A673 (cell line): ENCODE measurements around the gene MEF2C. TPM values are rescaled to one million over a fixed set of nuclear protein-coding genes. Genes with fewer than 3 reads are reported as not detected.

Experiments
- BruUV-seq: library from RNA; stranded (reverse); fragments of 400-500 nt; replicated peaks from 2 replicates; lab custom pipeline; 2021; lab: Mats Ljungman, UMichigan
- CTCF ChIA-PET: fragments of 300-600 bp; sonication (Branson Sonifier 250); formaldehyde crosslinking; loops from one replicate; lab custom pipeline; 2022; ENCODE audit warnings: antibody characterized with exemption; lab: Charles Lee
- POLR2A ChIA-PET: fragments of 300-600 bp; sonication (Branson Sonifier 250); formaldehyde crosslinking; loops from one replicate; lab custom pipeline; 2022; ENCODE audit warnings: antibody characterized with exemption; ENCODE audit not compliant: low non-redundant PET; lab: Charles Lee
- DNase-seq: peaks from one replicate; pipeline ENCODE4 v3.0.0-alpha.2; 2015; ENCODE audit warnings: low spot score
- H3K27ac ChIP-seq: fragments of 200-600 bp; sonication (generic); 2 replicates; pipeline ENCODE4 v1.5.1; 2016; ENCODE audit warnings: mixed run types, low read depth, mild to moderate bottlenecking, mixed read lengths, antibody characterized with exemption, low read length; ENCODE audit not compliant: poor library complexity, severe bottlenecking
- H3K27me3 ChIP-seq: fragments of 200-600 bp; sonication (generic); replicated peaks from 2 replicates; pipeline ENCODE4 v1.6.1; 2017; ENCODE audit warnings: mixed run types, low read depth, mild to moderate bottlenecking, mixed read lengths, antibody characterized with exemption, low read length; ENCODE audit not compliant: insufficient read depth, poor library complexity
- H3K36me3 ChIP-seq: fragments of 200-600 bp; sonication (generic); 2 replicates; pipeline ENCODE4 v1.6.1; 2016; ENCODE audit warnings: mixed run types, mild to moderate bottlenecking, mixed read lengths, antibody characterized with exemption, low read length; ENCODE audit not compliant: insufficient read depth, poor library complexity, severe bottlenecking
- H3K4me1 ChIP-seq: fragments of 200-600 bp; sonication (generic); 2 replicates; pipeline ENCODE4 v1.6.1; 2017; ENCODE audit warnings: mixed run types, mild to moderate bottlenecking, mixed read lengths, antibody characterized with exemption, low read length; ENCODE audit not compliant: insufficient read depth, poor library complexity, severe bottlenecking
- H3K4me3 ChIP-seq: fragments of 200-600 bp; sonication (generic); 2 replicates; pipeline ENCODE4 v1.5.1; 2016; ENCODE audit warnings: low read depth, mixed run types, mild to moderate bottlenecking, mixed read lengths, low read length; ENCODE audit not compliant: poor library complexity, severe bottlenecking
- H3K9me3 ChIP-seq: fragments of 200-600 bp; sonication (generic); 2 replicates; pipeline ENCODE4 v1.6.1; 2016; ENCODE audit warnings: mixed run types, low read depth, mild to moderate bottlenecking, mixed read lengths, antibody characterized with exemption, low read length; ENCODE audit not compliant: poor library complexity, severe bottlenecking
- CTCF ChIP-seq: fragments of 300-800, 200-600 bp; sonication (generic); conservative IDR thresholded peaks from 2 replicates; pipeline ENCODE4 v1.5.1; 2017; ENCODE audit warnings: low read depth, mild to moderate bottlenecking, antibody characterized with exemption, low read length, moderate library complexity, mixed read lengths
- EZH2 ChIP-seq: fragments of 200-600 bp; sonication (generic); IDR thresholded peaks from 2 replicates; pipeline ENCODE4 v1.6.1; 2017; ENCODE audit warnings: borderline replicate concordance, low read depth, mild to moderate bottlenecking, mixed read lengths, antibody characterized with exemption, low read length; ENCODE audit not compliant: poor library complexity, severe bottlenecking
- intact Hi-C: fragments of 100-400 bp; cut with micrococcal nuclease; formaldehyde crosslinking; loops from one replicate; pipeline ENCODE4 v1.10.0; 2022; ENCODE audit not compliant: unreplicated experiment
- total RNA-seq: library from RNA; stranded (reverse); gene quantifications from 2 replicates; pipeline ENCODE4 v1.2.3, GENCODE V29; 2021

Gene MEF2C
- total RNA-seq, 1 experiment from 2014 or later, result 2.0 TPM

DNA sequence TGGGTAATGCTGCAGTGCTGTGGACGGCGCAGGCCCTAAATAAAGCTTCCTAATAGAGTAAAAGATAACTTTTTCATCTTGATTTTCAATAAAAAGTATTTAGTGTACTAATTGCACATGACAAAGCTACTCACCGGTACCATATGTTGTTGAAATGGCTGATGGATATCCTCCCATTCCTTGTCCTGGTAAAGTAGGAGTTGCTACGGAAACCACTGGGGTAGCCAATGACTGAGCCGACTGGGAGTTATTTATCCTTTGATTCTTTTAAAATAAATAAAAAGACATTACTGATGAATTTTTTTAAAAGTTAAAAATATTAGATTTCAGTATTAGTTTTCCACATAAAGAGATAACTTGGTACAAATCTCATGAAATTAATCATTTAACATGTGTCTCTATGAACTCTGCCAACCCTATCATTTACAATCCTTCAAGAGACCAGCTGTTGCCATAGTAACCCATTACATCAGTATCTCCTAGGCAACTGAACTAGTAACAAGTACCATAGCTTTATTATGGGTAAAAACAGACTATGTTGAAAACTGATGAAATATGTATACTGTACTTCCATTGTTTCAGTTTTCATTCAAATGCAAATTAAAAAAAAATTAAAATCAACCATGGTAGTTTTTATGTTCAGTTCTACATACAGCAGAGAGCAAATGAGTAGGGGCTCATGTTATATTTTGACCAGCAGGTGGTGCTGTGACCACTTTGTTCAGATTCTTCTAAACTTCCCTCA lies 153.7 kb downstream of the MEF2C start:
- Histone ChIP-seq H3K9me3 (no peaks in the 10 kb centered on the region), H3K27ac (no peak overlapping the region), H3K27me3 (no peaks in the 10 kb centered on the region), H3K36me3 (no peaks in the 10 kb centered on the region), H3K4me1 (no peaks in the 10 kb centered on the region), H3K4me3 (no peak overlapping the region)
- peak; percentile 83 for TF ChIP-seq CTCF
- no peak for TF ChIP-seq EZH2
- peak; percentile 83 for DNase-seq
- CTCF ChIA-PET, result interaction anchor here (1.3 to 2.4 kb wide), 3 partner anchors 1432 to 1536 kb away, joined by 3 to 7 read pairs (median 6); no protein-coding TSS in a partner anchor
- no TSS peak for BruUV-seq
- POLR2A ChIA-PET, result no interaction called here
- intact Hi-C loops, result loop anchor here (1.0 to 5.0 kb wide), 6 partner anchors 154 to 1703 kb away; partner anchors contain the start of gene MEF2C

GRCh38 chr5:88727705-88728313 lies 155.2 kb downstream of the MEF2C start:
- CTCF ChIA-PET, result interaction anchor here (0.9 to 2.4 kb wide), 2 partner anchors 314 to 1537 kb away, joined by 3 to 7 read pairs; no protein-coding TSS in a partner anchor
- Histone ChIP-seq H3K27ac (no peak overlapping the region), H3K9me3 (no peaks in the 10 kb centered on the region), H3K4me3 (no peak overlapping the region), H3K27me3 (no peaks in the 10 kb centered on the region), H3K36me3 (no peaks in the 10 kb centered on the region), H3K4me1 (no peaks in the 10 kb centered on the region)
- POLR2A ChIA-PET, result no interaction called here
- DNase-seq, result peak; percentile 41
- no TSS peak for BruUV-seq
- intact Hi-C loops, result loop anchor here (2.0 to 5.0 kb wide), 5 partner anchors 155 to 1704 kb away; partner anchors contain the start of gene MEF2C
- TF ChIP-seq CTCF, result peak; percentile 62
- no peak for TF ChIP-seq EZH2

- ChIA-PET POLR2A (no interaction called here), CTCF (interaction anchor here (1.9 kb wide), 1 partner anchor 944 kb away, joined by 30 read pairs; no protein-coding TSS in a partner anchor)
- H3K4me1 ChIP-seq, result no peaks in the 10 kb centered on the region
- H3K36me3 ChIP-seq, result no peaks in the 10 kb centered on the region
- no peaks in the 10 kb centered on the region for H3K9me3 ChIP-seq
- no TSS peak for BruUV-seq
- no peak for DNase-seq
- H3K4me3 ChIP-seq, result no peak overlapping the region
- H3K27ac ChIP-seq, result no peak overlapping the region
- no peaks in the 10 kb centered on the region for H3K27me3 ChIP-seq
- TF ChIP-seq EZH2 (no peak), CTCF (no peak)
- intact Hi-C loops, result loop anchor here (2.0 to 5.0 kb wide), 4 partner anchors 945 to 1707 kb away; no protein-coding TSS in a partner anchor
Observed at GRCh38 chr5:88725454-88725853, 157.5 kb downstream of the MEF2C start.
